ENCODE measurements around the gene CCDC92.

DNA sequence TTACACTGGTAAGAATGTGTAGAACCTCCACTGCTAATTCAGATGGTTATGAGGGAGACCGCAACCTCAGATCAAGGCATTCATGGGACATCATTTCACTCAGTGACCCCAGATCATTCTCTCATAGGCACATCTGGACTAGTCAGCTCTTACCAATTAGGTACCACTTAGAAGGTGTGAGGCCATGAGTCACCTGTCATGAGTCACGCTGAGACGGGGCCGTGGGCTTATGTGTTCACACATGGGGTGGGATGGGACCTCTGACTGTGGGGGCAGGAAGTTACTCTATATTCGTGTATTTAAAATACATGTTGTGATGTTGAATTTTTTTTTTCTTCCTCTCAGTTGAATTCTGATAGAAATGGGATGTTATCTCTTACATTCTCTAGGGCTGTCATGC is 55.9 kb downstream of the CCDC92 start:
- TF ChIP-seq ESRRG (CRISPR knock-in tag; IDR thresholded peaks at IDR 0.05): no peak
- TF ChIP-seq ZNF70 (CRISPR knock-in tag; IDR thresholded peaks at IDR 0.05): no peak
- TF ChIP-seq RARB (CRISPR knock-in tag; IDR thresholded peaks at IDR 0.05): no peak
- TF ChIP-seq ARNTL (CRISPR knock-in tag; IDR thresholded peaks at IDR 0.05; ENCODE audit: borderline replicate concordance, low read depth): no peak
- no peak for TF ChIP-seq ZFP30 (CRISPR knock-in tag; IDR thresholded peaks at IDR 0.05)
- TF ChIP-seq, protein P1, sequence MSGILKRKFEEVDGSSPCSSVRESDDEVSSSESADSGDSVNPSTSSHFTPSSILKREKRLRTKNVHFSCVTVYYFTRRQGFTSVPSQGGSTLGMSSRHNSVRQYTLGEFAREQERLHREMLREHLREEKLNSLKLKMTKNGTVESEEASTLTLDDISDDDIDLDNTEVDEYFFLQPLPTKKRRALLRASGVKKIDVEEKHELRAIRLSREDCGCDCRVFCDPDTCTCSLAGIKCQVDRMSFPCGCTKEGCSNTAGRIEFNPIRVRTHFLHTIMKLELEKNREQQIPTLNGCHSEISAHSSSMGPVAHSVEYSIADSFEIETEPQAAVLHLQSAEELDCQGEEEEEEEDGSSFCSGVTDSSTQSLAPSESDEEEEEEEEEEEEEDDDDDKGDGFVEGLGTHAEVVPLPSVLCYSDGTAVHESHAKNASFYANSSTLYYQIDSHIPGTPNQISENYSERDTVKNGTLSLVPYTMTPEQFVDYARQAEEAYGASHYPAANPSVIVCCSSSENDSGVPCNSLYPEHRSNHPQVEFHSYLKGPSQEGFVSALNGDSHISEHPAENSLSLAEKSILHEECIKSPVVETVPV (CRISPR knock-in tag; IDR thresholded peaks at IDR 0.05): no peak
- TF ChIP-seq ISL1 (CRISPR knock-in tag; IDR thresholded peaks at IDR 0.05): no peak
- TF ChIP-seq, protein P2, sequence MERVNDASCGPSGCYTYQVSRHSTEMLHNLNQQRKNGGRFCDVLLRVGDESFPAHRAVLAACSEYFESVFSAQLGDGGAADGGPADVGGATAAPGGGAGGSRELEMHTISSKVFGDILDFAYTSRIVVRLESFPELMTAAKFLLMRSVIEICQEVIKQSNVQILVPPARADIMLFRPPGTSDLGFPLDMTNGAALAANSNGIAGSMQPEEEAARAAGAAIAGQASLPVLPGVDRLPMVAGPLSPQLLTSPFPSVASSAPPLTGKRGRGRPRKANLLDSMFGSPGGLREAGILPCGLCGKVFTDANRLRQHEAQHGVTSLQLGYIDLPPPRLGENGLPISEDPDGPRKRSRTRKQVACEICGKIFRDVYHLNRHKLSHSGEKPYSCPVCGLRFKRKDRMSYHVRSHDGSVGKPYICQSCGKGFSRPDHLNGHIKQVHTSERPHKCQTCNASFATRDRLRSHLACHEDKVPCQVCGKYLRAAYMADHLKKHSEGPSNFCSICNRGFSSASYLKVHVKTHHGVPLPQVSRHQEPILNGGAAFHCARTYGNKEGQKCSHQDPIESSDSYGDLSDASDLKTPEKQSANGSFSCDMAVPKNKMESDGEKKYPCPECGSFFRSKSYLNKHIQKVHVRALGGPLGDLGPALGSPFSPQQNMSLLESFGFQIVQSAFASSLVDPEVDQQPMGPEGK (CRISPR knock-in tag; IDR thresholded peaks at IDR 0.05; ENCODE audit: borderline replicate concordance): no peak
- TF ChIP-seq ZNF565 (CRISPR knock-in tag; conservative IDR thresholded peaks at IDR 0.05; ENCODE audit: low read depth): no peak
- no peak for TF ChIP-seq ZFP3 (CRISPR knock-in tag; IDR thresholded peaks at IDR 0.05)
- TF ChIP-seq BACH2 (CRISPR knock-in tag; IDR thresholded peaks at IDR 0.05; ENCODE audit: borderline replicate concordance): no peak
- TF ChIP-seq, protein P3, sequence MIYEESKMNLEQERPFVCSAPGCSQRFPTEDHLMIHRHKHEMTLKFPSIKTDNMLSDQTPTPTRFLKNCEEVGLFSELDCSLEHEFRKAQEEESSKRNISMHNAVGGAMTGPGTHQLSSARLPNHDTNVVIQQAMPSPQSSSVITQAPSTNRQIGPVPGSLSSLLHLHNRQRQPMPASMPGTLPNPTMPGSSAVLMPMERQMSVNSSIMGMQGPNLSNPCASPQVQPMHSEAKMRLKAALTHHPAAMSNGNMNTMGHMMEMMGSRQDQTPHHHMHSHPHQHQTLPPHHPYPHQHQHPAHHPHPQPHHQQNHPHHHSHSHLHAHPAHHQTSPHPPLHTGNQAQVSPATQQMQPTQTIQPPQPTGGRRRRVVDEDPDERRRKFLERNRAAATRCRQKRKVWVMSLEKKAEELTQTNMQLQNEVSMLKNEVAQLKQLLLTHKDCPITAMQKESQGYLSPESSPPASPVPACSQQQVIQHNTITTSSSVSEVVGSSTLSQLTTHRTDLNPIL (CRISPR knock-in tag; IDR thresholded peaks at IDR 0.05; ENCODE audit: low read depth): no peak
